GM21717 (cell line): ENCODE results near the gene ZSWIM3.
"Not testable (repeated sequence)": the region's sequence is repeated elsewhere in the genome, so short reads cannot be mapped to it uniquely, and the experiment has no call there.

Source experiments
- ATAC-seq: cut with Tn5 transposase; IDR thresholded peaks from one replicate; pipeline ENCODE4 v1.9.1; 2021; ENCODE audit warnings: mild to moderate bottlenecking, moderate library complexity; ENCODE audit not compliant: unreplicated experiment

ZSWIM3 gene

GRCh38 chr20:45857114-45857881, at the start of gene ZSWIM3, which contains the start of gene ACOT8:
ZSWIM3 (plus strand) TSS chr20:45857614; CDS start chr20:45857826, 212 bp downstream.
ACOT8 (minus strand) TSS chr20:45857392; CDS start chr20:45857315, 77 bp downstream.
- ATAC-seq = peak; percentile 96

- no peak for ATAC-seq
These were observed 47.0 kb upstream of the ZSWIM3 start for GRCh38 chr20:45810191-45810970.

DNA sequence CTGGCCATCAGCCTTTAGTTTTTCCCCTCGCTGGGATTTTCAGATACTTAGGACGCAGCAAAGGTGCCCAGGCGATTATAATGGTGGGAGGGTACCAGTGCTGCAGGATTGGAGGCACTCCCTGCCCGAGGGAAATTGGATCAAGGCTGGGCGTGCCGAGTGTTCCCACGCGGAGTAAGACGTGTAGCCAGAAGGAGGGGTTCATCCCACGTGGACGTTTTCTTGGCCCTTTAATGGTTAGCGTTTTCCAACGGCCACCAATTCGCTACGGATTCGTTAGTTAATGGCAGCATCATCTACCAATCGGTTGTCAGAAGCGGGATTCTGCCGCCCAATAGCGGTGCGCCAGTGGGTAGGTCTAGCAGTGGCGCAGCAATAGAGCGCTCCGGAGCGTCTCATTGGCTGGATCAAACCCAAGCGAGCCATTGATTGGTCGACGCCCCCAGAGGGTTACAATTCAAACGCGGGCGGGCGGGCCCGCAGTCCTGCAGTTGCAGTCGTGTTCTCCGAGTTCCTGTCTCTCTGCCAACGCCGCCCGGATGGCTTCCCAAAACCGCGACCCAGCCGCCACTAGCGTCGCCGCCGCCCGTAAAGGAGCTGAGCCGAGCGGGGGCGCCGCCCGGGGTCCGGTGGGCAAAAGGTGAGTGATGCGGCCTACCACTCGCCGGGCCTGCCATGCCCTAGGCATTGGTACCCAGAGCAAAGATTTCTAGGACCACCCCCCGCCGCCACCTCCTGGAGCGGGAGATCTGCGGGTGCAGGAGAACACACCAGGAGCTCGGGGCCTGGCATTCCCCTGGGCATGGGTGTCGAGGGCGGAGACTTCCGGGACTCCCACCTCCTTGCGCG, 45.0 kb upstream of the ZSWIM3 start, which contains the start of gene UBE2C:
Gene UBE2C, plus strand, starts transcription at position 488 of the 849 bp plus-strand sequence. Its CDS starts 52 bp downstream, at position 540.
- ATAC-seq = peak; percentile 95

GRCh38 chr20:45813006-45813340, 44.4 kb upstream of the ZSWIM3 start:
- no peak for ATAC-seq

DNA sequence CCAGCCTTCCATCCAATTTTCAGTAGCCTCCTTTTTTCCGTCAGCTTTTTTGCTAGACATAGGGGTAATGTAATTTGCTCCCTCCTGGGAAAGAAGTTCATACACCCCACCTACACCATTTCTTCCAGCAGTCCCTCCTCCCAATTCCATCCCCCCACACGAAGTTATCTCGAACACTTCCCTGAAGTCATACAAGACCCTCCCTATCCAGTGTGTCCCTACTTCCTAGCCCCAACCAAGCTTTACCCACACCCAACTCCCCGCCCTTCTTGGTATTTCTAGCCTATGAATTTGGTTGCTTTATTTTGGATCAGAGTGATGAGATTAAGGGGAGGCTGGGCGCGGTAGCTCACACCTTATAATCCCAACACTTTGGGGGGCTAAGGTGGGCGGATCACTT, 43.9 kb upstream of the ZSWIM3 start:
- ATAC-seq = no peak

GRCh38 chr20:45814314-45814713, 43.1 kb upstream of the ZSWIM3 start:
- ATAC-seq = no peak

- ATAC-seq = no peak
These were observed 40.5 kb upstream of the ZSWIM3 start for GRCh38 chr20:45816951-45817350.

DNA sequence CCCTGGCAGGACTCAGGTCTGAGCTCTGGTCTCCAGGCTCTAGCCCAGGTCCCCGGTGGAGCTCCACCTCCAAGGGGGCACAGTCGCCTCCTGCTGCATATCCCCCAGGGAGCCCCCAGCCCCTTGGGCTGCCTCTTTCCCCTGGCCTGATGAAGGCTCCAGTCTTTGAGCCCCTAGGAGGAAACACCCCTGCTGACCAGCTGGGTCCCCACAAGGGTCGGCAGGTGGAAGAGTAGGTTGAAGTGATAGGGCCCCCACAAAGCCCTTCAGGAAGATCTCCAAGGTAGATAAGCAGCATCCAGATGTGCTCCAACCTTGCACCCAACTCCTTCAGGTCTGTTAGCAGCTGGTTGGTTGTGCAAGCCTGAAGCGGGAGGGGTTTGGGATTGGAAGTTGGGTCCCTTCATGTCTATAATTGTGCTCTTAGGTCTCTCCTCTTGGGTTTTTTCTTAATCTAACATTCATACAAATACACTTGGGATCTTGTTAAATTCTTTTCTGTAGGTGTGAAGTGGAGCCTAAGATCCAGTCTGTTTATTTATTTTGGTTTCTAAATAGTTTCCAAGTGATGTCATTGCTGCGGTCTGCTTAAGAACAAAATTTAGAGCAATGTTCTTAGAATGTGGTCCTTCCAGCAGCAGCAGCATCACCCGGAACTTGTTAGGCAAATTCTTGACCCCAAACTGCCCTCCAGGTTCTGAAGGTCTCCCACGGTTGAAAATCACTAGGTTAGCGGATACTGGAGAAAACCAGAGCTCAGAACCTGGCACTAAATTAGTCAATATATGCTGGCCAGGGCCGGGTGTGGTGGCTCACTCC, 39.8 kb upstream of the ZSWIM3 start:
- no peak for ATAC-seq

GRCh38 chr20:45818239-45818638, 39.2 kb upstream of the ZSWIM3 start:
- no peak for ATAC-seq

- no peak for ATAC-seq
These were observed 37.9 kb upstream of the ZSWIM3 start for GRCh38 chr20:45819466-45819865.

GRCh38 chr20:45821947-45822346, 35.5 kb upstream of the ZSWIM3 start:
- ATAC-seq = no peak

DNA sequence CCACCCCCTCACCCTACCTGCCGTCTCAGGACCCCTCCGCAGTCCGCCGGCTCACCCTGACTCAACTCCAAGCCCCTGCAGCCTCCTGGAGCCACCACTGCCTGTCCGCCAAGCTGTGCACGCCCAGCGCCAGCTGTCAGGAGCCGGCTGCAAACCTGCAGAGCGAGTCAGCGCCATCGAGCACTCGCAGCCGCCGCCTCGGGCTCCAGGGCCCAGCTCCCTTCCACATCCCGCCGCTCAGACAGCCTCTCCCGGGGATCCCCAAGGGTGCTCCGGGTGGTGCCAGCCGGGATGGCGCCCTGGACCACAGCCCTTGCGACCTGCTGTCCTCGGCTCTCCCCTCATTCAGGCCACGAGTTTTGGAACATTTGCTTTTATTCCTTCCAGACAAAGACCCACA, 34.6 kb upstream of the ZSWIM3 start:
- ATAC-seq = no peak

DNA sequence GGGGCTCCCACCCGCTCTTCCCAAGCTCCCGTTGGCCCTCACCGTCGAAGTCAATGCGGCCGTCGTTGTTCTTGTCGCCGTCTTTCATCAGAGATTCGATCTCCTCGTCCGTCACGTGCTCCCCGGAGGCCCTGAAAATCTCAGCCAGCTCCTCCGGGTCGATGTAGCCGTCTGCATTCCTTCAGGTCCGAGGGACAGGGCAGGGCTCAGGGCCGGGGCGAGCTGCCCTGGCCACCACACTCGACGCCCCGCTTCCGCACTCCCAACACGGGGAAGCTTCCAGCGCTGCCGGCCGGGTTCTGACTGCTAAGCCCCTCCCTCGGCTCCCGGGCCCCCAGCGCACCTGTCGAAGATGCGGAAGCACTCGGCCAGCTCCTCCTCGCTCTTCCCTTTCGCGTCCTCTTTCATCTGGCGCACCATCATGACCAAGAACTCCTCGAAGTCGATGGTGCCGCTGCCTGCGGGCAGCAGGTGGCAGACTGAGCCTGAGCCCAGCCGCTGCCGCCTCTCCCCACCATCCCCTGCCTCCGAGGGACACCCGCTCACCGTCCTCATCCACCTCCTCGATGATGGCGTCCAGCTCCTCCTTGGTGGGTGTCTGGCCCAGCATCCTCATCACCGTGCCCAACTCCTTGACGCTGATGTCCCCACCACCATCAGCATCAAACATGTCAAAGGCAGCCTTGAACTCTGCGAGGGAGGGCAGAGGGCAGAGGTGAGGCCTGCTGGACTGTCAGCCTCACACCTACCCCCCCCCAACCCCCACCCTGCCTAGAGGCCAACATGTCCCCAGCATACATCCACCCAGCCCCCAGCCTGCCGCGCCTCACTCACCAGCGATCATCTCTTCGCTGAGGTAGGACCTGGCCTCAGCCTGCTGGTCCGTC, 33.2 kb upstream of the ZSWIM3 start:
- no peak for ATAC-seq

- ATAC-seq = no peak
These were observed 30.9 kb upstream of the ZSWIM3 start for GRCh38 chr20:45826381-45827019.

GRCh38 chr20:45827030-45827652, 30.3 kb upstream of the ZSWIM3 start, which contains the start of gene TNNC2:
TNNC2 (minus strand) TSS chr20:45827312; CDS start chr20:45827248, 64 bp downstream.
- no peak for ATAC-seq

GRCh38 chr20:45827712-45828111, 29.7 kb upstream of the ZSWIM3 start:
- no peak for ATAC-seq

DNA sequence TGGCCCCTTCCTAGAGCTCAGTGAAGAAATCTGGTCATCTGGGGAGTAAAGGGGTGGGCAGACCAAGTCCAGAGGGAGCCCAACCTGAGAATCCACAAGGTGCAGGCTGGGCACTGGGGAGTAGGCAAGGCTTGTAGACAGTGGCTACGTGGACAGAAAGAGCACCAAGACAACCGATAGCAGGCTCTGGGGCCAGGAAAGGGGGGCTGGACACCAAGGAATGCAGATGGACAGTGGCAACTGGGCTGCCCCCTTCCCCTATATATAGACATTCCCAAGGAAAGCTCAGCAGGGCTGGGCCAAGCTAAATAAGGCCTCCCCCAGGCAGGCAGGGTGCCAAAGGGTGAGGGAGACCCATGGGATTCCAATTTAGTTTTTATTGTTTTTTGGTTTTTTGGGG, 28.8 kb upstream of the ZSWIM3 start:
- no peak for ATAC-seq

DNA sequence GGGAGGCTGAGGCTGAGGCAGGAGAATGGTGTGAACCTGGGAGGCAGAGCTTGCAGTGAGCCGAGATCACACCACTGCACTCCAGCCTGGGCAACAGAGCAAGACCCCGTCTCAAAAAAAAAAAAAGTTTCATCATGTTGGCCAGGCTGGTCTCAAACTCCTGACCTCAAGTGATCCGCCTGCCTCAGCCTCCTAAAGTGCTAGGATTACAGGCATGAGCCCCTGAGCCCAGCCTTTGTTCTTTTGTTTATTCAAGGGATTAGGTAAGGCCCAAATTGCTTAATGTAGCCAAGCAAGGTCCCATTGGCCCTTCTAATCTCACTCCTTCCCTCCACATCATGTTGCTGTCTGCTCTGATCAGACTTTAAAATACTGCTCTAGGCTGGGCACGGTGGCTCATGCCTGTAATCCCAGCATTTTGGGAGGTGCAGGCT, 27.7 kb upstream of the ZSWIM3 start:
- ATAC-seq = not testable (repeated sequence)
